Bronchial epithelial cell (primary cell): ENCODE measurements around the gene ADAM10. TPM values are rescaled to one million over a fixed set of nuclear protein-coding genes. Genes with fewer than 3 reads are reported as not detected.

Experiments used
- DNase-seq: peaks from one replicate; pipeline ENCODE4 v3.0.0-alpha.2; 2010; ENCODE audit warnings: low read depth
- FAIRE-seq: peaks from 2 replicates; lab custom pipeline; 2011; peaks lifted over from hg19 to GRCh38; lab: Jason Lieb, UNC
- H3K27me3 ChIP-seq: 2 replicates; pipeline ENCODE4 v1.5.1; 2011; ENCODE audit warnings: low read length; ENCODE audit not compliant: control insufficient read depth, insufficient read depth
- H3K36me3 ChIP-seq: 2 replicates; pipeline ENCODE4 v1.5.1; 2011; ENCODE audit warnings: low read length; ENCODE audit not compliant: control insufficient read depth, insufficient read depth
- H3K4me3 ChIP-seq: 2 replicates; pipeline ENCODE4 v1.5.1; 2011; ENCODE audit warnings: mild to moderate bottlenecking, low read depth, low read length, control low read depth
- CTCF ChIP-seq: IDR thresholded peaks from 2 replicates; pipeline ENCODE4 v1.5.1; 2011; ENCODE audit warnings: mild to moderate bottlenecking, moderate library complexity, low read length, control low read depth, inconsistent platforms; ENCODE audit not compliant: insufficient read depth, severe bottlenecking
- total RNA-seq: library from RNA; depleted of rRNA; stranded (reverse); fragments of >200 nt; gene quantifications from 2 replicates; pipeline ENCODE4 v1.2.1, GENCODE V29; 2014

The ADAM10 gene
- total RNA-seq, 1 donor from 2014 or later = 112 TPM

GRCh38 chr15:58551084-58551763 lies 198.3 kb downstream of the ADAM10 start:
- DNase-seq = no peak

GRCh38 chr15:58549785-58550074 lies 199.8 kb downstream of the ADAM10 start:
- Histone ChIP-seq H3K36me3 (no peaks in the 10 kb centered on the region), H3K4me3 (no peak overlapping the region), H3K27me3 (no peaks in the 10 kb centered on the region)
- TF ChIP-seq CTCF = no peak
- DNase-seq (no peak), FAIRE-seq (no peak)

More at GRCh38 chr15:58551084-58551763, 198.3 kb downstream of the ADAM10 start:
- FAIRE-seq = no peak
- Histone ChIP-seq H3K27me3 (no peaks in the 10 kb centered on the region), H3K4me3 (no peak overlapping the region), H3K36me3 (no peaks in the 10 kb centered on the region)
- TF ChIP-seq CTCF = no peak

- Histone ChIP-seq H3K36me3 (no peaks in the 10 kb centered on the region), H3K4me3 (no peak overlapping the region), H3K27me3 (no peaks in the 10 kb centered on the region)
- FAIRE-seq = no peak
- TF ChIP-seq CTCF = no peak
- DNase-seq = no peak
Measured at GRCh38 chr15:58549013-58549784, 200.3 kb downstream of the ADAM10 start.

- no peaks in the 10 kb centered on the region for H3K36me3 ChIP-seq
- no peak for TF ChIP-seq CTCF
- H3K27me3 ChIP-seq = no peaks in the 10 kb centered on the region
- no peak overlapping the region for H3K4me3 ChIP-seq
- DNase-seq (no peak), FAIRE-seq (no peak)
Measured at GRCh38 chr15:58548308-58549012, 201.0 kb downstream of the ADAM10 start.

- Histone ChIP-seq H3K36me3 (no peaks in the 10 kb centered on the region), H3K27me3 (no peaks in the 10 kb centered on the region), H3K4me3 (no peak overlapping the region)
- no peak for TF ChIP-seq CTCF
- no peak for DNase-seq
- FAIRE-seq = no peak
Measured at GRCh38 chr15:58547628-58548307, 201.7 kb downstream of the ADAM10 start.
